H1 (cell line): Measurements from ENCODE around the gene KCNJ10.

Experiments used
- ATF2 ChIP-seq: IDR thresholded peaks from 2 replicates; pipeline ENCODE4 v1.6.1; 2012; ENCODE audit warnings: low read length, inconsistent platforms
- CTCF ChIP-seq, 3 experiments: IDR thresholded peaks; 1 replicate in 2 of 3; 2 replicates in 1 of 3; pipeline versions ENCODE4 v1.5.1 to v1.6.1; 2011; ENCODE audit warnings: low read length in 3 of 3, mild to moderate bottlenecking in 3 of 3, inconsistent platforms in 2 of 3, low read depth in 1 of 3, moderate library complexity in 1 of 3; ENCODE audit not compliant: insufficient read depth in 1 of 3; ENCODE audit errors: control extremely low read depth in 1 of 3
- POLR2A ChIP-seq, 2 experiments: IDR thresholded peaks; 1 replicate in 1 of 2; 2 replicates in 1 of 2; pipeline ENCODE4 v1.6.1; 2011; ENCODE audit warnings: low read depth in 2 of 2, low read length in 2 of 2, mild to moderate bottlenecking in 2 of 2; ENCODE audit errors: control extremely low read depth in 1 of 2
- POLR2AphosphoS5 ChIP-seq: IDR thresholded peaks from 2 replicates; pipeline ENCODE4 v1.6.1; 2011; ENCODE audit warnings: low read depth, low read length

- no peak for TF ChIP-seq CTCF (IDR thresholded peaks at IDR 0.05; ENCODE audit: control extremely low read depth in 1 of 3, insufficient read depth in 1 of 3, low read depth in 1 of 3, low read length in 3 of 3)
- TF ChIP-seq POLR2A (IDR thresholded peaks at IDR 0.05; ENCODE audit: control extremely low read depth in 1 of 2, low read depth in 2 of 2, low read length in 2 of 2), result no peak
- TF ChIP-seq POLR2AphosphoS5, result no peak
- TF ChIP-seq ATF2, result no peak
Observed at GRCh38 chr1:160105155-160105554, 35.2 kb upstream of the KCNJ10 start.
